GM19193 (cell line): ENCODE results near the gene GABRB2.

Experiments
- POLR2A ChIP-seq: IDR thresholded peaks from 4 replicates; pipeline ENCODE4 v1.6.1; 2011; ENCODE audit not compliant: insufficient read depth, insufficient read length; ENCODE audit errors: extremely low read depth

The GABRB2 gene

DNA sequence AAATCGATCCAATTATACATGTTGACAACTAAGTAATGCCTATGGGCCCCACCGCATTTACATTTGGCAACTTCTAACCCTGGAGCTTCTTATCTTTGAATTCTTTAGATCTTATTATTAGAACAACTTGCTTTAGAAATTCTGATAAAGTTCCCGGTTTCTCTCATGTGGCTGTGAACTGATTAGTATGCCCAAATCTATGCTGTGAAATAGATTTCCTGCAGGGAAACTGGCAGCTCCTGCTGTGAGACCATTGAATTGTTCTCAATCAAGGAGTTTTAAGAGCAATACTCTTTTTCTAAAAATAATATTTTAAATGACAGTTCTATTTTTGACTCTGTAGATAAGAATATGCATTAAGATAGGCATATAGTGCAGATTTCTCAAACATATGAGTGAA, 177.5 kb downstream of the GABRB2 start:
- no peak for TF ChIP-seq POLR2A

DNA sequence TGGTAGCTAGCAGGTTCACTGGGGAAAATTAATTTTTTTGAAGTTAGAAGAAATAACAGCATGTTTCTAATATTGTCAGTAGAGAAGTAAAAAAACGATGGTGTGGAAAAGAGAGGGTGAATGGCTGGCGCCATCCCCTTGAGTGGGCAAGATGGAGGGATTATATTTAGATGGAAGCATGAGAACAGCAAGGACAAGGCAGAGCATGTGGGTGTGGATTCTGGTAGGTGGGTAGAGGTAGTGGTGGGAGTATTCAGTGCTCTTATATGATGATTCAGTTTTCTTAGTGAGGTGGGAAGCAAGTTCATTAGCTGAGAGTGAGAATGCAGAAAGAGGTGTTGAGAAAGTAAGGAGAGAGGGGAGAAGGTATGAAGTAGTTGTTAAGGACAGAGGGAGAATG, 188.1 kb downstream of the GABRB2 start:
- TF ChIP-seq POLR2A = no peak

DNA sequence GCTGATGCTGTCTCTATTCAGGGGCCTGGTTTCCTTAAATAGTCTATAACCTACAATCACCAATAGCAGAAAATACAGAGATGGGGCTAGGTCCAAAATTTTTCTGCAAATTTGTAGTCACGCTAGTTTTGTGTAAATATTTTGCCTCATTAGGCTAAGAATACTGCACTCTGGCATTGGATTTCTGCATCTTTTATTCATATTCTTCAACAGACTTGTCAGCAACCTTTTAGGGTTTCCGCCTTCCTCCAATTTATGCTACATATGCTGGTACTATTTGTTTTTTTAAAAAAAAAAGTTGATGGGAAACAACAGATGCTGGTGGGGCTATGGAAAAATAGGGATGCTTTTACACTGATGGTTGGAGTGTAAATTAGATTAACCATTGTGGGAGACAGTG, 202.3 kb downstream of the GABRB2 start:
- no peak for TF ChIP-seq POLR2A

DNA sequence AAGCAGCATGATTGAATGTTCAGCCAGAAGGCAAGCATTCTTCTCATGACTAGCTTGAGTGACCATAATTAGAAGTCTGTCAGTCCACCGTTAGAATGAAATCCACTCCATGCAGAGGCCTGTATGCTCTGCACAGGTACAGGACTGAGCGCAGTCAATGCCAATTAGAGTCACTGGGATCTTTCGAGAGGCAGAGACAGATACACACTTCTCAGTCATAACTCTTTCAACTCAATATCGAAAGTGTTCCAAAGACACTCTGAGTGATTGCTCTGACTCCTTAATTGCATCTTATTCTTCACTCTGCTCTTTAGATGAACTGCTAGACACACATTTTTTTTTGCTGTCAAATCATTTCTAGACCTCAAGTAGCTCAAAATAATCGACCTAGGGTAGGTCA, 203.6 kb downstream of the GABRB2 start:
- no peak for TF ChIP-seq POLR2A

DNA sequence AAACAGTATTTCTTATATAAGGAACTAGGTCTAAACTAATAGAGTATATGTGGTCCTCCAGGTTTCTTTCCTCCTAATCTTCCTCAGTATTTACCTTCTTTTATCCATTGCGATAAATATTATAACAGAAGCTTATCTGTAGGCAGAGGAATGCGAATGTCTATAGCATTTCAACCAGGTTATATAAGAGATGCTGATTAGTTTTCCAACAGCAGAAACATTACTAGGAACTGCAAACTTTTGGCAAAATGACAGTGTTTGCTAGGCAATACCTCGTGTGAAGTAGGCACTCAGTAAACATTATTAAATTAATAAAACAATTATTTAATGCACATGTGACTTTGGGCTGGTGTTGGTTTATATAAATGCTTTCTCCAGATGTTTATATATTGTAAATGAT, 206.5 kb downstream of the GABRB2 start:
- no peak for TF ChIP-seq POLR2A

DNA sequence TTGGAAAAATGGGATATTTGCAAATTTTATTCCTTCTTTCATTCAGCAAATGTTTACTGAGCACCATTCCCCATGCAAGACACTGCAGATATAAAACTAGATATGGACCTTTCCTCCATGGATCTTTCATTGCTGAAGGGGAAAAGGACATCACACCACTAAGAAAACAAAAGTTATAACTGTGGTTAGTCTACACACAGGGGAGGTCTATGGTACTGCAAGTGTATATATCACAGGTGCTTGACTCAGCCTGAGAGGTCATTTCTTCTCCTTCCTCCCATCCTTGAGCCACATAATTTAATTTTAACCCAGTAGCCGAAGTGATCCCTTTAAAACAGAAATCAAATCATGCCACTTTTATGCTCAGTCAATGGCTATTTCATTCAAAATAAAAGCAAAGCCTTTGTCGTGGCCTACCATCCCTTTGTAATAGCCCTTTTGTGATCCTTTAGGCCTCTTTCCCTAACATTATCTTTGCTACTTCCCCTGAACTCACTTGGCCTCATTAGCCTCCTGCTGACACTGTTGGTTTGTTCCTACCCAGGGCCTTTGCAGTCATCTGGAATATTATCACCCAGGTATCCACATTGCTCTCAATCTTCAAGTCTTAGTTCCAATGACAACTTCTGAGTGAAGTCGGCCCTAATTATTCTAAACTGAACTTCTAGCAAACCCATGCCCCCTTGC, 213.2 kb downstream of the GABRB2 start:
- TF ChIP-seq POLR2A = no peak

DNA sequence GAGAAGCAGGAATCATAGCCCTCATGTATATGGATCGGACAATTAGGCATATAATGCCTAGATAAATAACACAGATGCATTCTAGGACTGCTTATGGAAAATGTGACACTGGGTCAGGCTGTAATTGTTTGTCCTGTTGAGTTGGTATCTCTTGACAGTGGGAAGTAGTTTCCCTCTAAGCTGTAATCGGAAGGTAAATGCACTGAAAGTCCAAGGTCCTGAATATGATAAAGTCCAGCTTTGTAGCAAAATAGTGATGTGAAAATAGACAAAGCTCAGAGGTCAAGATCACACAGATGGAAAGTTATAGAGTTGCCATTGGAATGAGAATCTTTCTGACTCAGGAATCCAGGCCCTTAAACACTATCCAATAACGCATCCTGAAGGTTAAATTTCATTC, 214.2 kb downstream of the GABRB2 start:
- no peak for TF ChIP-seq POLR2A

DNA sequence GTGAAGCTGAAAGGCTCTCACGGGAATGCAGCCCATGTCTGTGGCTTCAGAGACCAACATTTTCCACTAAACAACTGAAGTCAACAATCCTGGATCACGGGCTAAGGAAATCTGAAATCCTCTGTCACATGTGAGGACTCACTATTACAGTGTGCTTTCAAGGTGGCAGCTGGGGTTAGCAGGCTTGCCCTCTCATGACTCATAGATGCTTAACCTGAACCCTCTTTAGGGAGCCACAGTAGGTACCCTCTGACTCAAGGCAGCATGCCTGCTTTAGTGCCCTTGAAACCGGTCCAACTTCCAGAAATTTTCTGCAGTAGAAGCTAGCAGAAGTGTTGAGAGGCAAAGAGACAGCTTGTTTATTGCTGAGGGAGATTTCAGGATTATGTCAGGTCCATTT, 232.5 kb downstream of the GABRB2 start:
- TF ChIP-seq POLR2A = no peak

DNA sequence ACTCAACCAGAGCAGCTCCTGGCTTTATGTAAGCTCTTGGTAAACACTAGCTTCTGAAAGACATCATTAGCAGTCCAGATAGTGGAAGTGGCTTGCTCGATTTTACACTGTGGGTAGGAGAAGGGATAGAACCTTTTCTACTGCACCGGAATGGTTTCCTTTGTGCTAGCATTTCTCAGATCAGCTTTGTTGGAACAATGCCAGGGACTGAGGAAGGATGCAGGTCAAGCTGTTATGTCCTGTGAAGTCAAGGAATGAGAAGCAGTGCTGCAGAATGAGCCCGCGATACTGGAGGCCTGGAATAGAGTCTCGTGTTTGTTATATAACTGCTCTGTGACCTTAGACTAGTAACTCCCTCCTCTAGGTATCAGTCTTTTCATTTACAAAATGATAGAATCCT, 233.6 kb downstream of the GABRB2 start:
- TF ChIP-seq POLR2A = no peak

DNA sequence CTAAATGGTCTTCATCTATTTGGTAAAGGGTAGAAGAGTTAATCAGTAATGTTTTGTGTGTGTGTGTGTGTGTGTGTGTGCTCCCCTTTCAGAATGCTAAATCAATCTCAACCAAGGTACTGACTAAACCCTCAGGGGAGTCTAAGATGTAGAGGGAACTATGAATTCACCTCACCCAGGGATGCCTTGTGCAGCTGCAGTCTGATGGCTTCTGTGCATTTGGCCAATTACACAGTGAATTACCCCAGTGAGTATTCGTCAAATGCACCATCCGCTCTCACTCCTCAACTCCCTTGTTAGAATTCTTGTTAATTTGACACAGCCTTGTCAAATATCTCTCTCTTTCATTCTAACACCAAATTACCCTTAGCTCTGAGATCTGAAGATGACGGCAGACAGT, 234.6 kb downstream of the GABRB2 start:
- no peak for TF ChIP-seq POLR2A

DNA sequence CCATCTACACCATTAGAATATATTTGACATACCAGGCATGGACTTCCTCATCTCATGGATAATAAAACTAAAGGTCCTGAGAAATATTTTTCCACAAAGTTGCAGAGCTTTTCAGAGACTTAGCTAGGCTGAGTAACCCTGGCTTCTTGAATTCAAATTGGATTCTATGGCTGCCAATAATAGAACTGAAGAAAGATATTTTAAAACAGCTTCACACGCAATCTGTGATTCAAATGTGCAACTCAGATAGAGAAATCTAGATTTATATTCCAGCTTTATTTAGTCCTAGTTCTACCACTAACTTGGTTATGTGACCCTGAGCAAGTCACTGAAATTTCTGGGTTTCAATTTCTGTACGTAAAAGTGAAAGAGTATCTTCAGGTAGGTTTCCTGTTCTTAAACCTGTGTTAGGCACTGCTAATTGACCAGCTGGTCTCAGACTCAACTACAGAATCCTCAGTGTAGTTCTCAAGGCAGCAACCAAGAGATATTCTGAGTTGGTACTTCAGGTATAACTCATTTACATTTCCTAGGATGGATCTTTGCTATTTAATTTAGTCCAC, 235.3 kb downstream of the GABRB2 start:
- no peak for TF ChIP-seq POLR2A

DNA sequence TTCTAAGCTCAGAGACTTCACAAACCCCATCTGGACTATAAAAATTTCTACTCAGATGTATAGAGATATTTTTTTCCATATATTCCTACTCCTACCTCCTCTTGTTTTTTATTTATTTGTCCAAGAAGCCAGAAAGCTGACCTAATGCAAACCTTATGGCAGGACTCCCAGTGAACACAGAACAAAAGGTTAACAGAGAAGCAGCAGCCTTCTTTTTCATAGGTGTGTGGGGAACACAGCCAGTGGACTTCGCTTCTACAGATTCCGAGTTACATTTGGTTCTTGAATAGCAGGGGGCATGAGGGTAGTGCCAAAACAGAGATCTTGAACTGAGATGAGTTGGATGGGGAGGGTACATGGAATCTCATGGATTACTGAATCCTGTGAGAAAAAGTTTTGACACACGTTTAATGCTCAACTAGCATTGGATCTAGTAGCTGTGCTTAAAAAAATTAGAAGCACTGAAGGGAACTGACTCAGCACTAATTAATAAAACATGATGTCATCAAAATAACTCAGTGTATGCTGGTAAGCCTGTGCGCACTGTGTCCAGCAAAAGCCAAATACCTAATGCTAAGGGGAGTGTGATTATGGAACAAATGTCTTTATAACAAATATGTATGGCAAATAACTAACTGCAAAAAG, 240.1 kb downstream of the GABRB2 start:
- no peak for TF ChIP-seq POLR2A

DNA sequence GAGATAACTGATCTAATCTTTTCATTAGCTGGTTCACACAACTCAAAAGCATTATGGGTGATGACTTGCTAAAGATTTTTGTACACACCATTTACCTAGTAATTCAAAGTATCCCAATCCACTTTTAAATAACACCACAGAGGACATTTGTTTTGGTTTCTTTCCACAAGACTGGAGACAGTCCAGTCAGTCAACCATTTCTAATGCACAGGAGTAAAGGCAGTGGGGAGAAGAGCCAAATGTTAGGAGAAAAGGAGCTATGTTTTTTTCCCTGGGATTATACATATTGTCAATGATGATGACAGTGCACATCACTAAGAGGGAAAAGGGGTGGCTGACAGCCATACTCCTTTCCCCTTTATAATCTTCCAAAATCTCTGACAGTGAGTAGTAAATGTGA, 240.9 kb downstream of the GABRB2 start:
- no peak for TF ChIP-seq POLR2A

DNA sequence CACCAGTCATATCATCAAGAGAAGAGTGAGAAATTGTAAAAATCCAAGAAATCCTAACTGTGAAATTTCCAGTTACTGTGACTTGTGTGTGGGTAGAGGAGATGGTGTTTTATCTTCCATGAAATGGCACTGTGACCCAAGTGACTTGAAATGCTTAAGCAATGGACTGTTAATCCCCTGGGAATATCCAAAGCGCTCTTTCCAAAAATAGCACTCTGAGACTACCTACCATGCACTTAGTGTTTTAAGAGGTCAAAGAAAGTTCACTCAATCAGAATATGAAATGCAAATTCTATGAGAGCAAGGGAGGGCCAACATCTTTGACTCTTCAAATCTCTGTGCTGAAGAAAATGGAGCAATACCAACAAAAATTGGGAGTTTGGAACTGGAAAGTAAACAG, 244.0 kb downstream of the GABRB2 start:
- TF ChIP-seq POLR2A = no peak

DNA sequence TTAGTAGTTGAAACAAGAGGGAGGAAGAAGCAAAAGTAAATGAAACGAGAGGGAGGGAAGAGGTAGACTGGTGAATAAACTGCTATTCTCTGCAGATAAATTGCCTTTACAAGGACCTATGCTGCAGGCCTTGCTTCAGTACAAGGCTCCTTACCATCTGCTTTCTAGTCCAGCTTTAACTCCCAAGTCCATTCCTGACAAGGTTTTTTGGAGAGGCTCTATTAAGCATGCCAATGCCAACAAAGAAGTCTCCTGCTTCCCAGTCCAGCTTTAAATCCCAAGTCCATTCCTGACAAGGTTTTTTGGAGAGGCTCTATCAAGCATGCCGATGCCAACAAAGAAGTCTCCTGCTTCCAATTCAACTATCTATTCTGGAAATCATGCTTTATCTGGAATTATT, 244.9 kb downstream of the GABRB2 start:
- TF ChIP-seq POLR2A = no peak

DNA sequence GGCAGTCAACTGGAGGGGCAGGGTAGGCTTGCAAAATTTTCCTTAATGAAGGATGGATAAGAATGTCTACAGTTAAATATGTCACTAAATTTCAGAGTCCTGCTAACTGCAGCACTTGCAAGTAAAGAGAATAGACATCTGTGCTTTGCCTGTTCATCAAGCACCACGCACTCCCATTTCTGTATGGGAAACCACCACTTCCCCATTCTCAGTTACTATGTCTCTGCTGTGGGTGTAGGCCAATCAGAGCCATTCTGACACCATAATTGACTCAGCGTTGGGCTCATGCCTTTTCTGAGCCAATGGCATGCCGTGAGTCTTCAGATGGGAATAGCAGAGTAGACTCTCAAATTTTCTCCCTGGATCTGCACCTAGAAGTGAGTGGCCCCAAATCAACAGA, 247.5 kb downstream of the GABRB2 start:
- TF ChIP-seq POLR2A = no peak
